ENCODE measurements around the gene METTL16. TPM values are rescaled to one million over a fixed set of nuclear protein-coding genes. Genes with fewer than 3 reads are reported as not detected.
"Not testable (repeated sequence)": the region's sequence is repeated elsewhere in the genome, so short reads cannot be mapped to it uniquely, and the experiment has no call there.

The METTL16 gene
- total RNA-seq, 1 experiment from 2014 or later, result 37.6 TPM

DNA sequence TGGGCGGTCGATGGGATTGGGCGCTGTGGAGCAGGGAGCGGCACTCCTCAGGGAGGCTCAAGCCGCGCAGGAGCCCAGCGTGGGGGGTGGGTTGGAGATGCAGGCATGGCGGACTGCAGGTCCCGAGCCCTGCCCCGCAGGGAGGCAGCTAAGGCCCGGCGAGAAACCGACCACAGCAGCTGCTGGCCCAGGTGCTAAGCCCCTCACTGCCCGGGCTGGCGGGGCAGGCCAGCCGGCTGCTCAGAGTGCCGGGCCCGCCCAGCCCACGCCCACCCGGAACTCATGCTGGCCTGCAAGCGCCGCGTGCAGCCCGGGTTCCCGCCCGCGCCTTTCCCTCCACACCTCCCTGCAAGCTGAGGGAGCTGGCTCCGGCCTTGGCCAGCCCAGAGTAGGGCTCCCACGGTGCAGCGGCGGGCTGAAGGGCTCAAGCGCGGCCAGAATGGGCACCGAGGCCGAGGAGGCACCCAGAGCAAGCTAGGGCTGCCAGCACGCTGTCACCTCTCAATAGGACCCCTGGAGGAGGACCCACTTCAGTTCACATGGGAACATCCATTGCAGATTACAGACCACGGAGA, 20.5 kb upstream of the METTL16 start:
- H2AFZ ChIP-seq (ENCODE audit: low read depth, low read length, poor library complexity, severe bottlenecking), result no peak overlapping the region
- TF ChIP-seq EZH2phosphoT487 (IDR thresholded peaks at IDR 0.05; ENCODE audit: borderline replicate concordance) (no peak), EZH2 (IDR thresholded peaks at IDR 0.05) (no peak), ZNF274 (IDR thresholded peaks at IDR 0.05; ENCODE audit: low read depth, low read length) (no peak)
- TF ChIP-seq, protein P1, sequence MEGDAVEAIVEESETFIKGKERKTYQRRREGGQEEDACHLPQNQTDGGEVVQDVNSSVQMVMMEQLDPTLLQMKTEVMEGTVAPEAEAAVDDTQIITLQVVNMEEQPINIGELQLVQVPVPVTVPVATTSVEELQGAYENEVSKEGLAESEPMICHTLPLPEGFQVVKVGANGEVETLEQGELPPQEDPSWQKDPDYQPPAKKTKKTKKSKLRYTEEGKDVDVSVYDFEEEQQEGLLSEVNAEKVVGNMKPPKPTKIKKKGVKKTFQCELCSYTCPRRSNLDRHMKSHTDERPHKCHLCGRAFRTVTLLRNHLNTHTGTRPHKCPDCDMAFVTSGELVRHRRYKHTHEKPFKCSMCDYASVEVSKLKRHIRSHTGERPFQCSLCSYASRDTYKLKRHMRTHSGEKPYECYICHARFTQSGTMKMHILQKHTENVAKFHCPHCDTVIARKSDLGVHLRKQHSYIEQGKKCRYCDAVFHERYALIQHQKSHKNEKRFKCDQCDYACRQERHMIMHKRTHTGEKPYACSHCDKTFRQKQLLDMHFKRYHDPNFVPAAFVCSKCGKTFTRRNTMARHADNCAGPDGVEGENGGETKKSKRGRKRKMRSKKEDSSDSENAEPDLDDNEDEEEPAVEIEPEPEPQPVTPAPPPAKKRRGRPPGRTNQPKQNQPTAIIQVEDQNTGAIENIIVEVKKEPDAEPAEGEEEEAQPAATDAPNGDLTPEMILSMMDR (IDR thresholded peaks at IDR 0.05 in 2 of 3, conservative IDR thresholded peaks at IDR 0.05 in 1 of 3; ENCODE audit: borderline replicate concordance in 1 of 3, insufficient read depth in 1 of 3, low read depth in 2 of 3, low read length in 2 of 3), result no peak
- TF ChIP-seq, protein P2, sequence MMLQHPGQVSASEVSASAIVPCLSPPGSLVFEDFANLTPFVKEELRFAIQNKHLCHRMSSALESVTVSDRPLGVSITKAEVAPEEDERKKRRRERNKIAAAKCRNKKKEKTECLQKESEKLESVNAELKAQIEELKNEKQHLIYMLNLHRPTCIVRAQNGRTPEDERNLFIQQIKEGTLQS (IDR thresholded peaks at IDR 0.05), result no peak
- H3K79me2 ChIP-seq (ENCODE audit: insufficient read depth, low read length), result no peaks in the 10 kb centered on the region
- no peak overlapping the region for H3K9ac ChIP-seq (ENCODE audit: low read length)
- RAD21 ChIA-PET (ENCODE audit: low non-redundant PET in 1 of 2, low total read pairs in 2 of 2, uncharacterized antibody in 2 of 2, unreplicated experiment in 2 of 2), result no interaction called here
- DNase-seq (ENCODE audit: low read depth, low spot score) (no peak), ATAC-seq (no peak)
- H3K4me1 ChIP-seq (ENCODE audit: control insufficient read depth in 1 of 2, insufficient read depth in 2 of 2, low read length in 2 of 2), result no peaks in the 10 kb centered on the region
- intact Hi-C loops (cut with micrococcal nuclease), result no loop called here
- no peak overlapping the region for H3K4me3 ChIP-seq (replicated peaks in 1 of 2; ENCODE audit: low read depth in 1 of 2, low read length in 2 of 2)
- H4K20me1 ChIP-seq (ENCODE audit: insufficient read depth), result no peaks in the 10 kb centered on the region
- no peak overlapping the region for H3K27ac ChIP-seq (ENCODE audit: low read depth, low read length)
- H3K4me2 ChIP-seq (ENCODE audit: low read length), result no peak overlapping the region
- no peaks in the 10 kb centered on the region for H3K9me2 ChIP-seq (ENCODE audit: insufficient read depth)
- CTCF ChIA-PET, result no interaction called here
- H3K9me3 ChIP-seq (ENCODE audit: control insufficient read depth in 1 of 2, insufficient read depth in 1 of 2, low read depth in 1 of 2, low read length in 2 of 2), result no peaks in the 10 kb centered on the region
- no TSS peak for BruUV-seq (replicated peaks)
- H3K36me3 ChIP-seq (ENCODE audit: control insufficient read depth in 1 of 2, insufficient read depth in 2 of 2, low read length in 2 of 2), result no peaks in the 10 kb centered on the region
- H3K27me3 ChIP-seq (ENCODE audit: insufficient read depth, low read length), result no peaks in the 10 kb centered on the region
- POLR2A ChIA-PET, result no interaction called here

DNA sequence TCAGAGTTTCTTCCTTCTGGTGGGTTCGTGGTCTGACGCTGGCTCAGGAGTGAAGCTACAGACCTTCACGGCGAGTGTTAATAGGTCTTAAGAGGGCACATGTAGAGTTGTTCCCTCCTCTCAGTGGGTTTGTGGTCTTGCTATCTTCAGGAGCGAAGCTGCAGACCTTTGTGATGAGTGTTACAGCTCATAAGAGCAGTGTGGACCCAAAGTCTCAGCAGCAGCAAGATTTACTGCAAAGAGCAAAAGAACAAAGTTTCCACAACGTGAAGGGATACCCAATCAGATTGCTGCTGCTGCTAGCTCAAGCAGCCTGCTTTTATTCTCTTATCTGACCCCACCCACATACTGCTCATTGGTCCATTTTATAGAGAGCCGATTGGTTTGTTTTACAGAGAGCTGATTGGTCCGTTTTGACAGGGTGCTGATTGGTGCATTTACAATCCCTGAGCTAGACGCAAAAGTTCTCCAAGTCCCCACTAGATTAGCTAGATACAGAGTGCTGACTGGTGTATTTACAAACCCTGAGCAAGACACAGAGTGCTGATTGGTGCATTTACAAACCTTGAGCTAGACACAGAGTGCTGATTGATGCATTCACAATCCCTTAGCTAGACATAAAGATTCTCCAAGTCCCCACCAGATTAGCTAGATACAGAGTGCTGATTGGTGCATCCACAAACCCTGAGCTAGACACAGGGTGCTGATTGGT, 19.7 kb upstream of the METTL16 start:
- H3K4me1 ChIP-seq (ENCODE audit: control insufficient read depth in 1 of 2, insufficient read depth in 2 of 2, low read length in 2 of 2); H3K36me3 ChIP-seq (ENCODE audit: control insufficient read depth in 1 of 2, insufficient read depth in 2 of 2, low read length in 2 of 2); DNase-seq (ENCODE audit: low read depth, low spot score); ATAC-seq; intact Hi-C loops (cut with micrococcal nuclease); H3K9ac ChIP-seq (ENCODE audit: low read length); H3K79me2 ChIP-seq (ENCODE audit: insufficient read depth, low read length); H3K4me3 ChIP-seq (replicated peaks in 1 of 2; ENCODE audit: low read depth in 1 of 2, low read length in 2 of 2); CTCF ChIA-PET; H3K27ac ChIP-seq (ENCODE audit: low read depth, low read length); H3K9me3 ChIP-seq (ENCODE audit: control insufficient read depth in 1 of 2, insufficient read depth in 1 of 2, low read depth in 1 of 2, low read length in 2 of 2); H3K9me2 ChIP-seq (ENCODE audit: insufficient read depth); POLR2A ChIA-PET; H3K27me3 ChIP-seq (ENCODE audit: insufficient read depth, low read length); H3K4me2 ChIP-seq (ENCODE audit: low read length); H4K20me1 ChIP-seq (ENCODE audit: insufficient read depth); RAD21 ChIA-PET (ENCODE audit: low non-redundant PET in 1 of 2, low total read pairs in 2 of 2, uncharacterized antibody in 2 of 2, unreplicated experiment in 2 of 2); BruUV-seq (replicated peaks); H2AFZ ChIP-seq (ENCODE audit: low read depth, low read length, poor library complexity, severe bottlenecking): not testable (repeated sequence)

DNA sequence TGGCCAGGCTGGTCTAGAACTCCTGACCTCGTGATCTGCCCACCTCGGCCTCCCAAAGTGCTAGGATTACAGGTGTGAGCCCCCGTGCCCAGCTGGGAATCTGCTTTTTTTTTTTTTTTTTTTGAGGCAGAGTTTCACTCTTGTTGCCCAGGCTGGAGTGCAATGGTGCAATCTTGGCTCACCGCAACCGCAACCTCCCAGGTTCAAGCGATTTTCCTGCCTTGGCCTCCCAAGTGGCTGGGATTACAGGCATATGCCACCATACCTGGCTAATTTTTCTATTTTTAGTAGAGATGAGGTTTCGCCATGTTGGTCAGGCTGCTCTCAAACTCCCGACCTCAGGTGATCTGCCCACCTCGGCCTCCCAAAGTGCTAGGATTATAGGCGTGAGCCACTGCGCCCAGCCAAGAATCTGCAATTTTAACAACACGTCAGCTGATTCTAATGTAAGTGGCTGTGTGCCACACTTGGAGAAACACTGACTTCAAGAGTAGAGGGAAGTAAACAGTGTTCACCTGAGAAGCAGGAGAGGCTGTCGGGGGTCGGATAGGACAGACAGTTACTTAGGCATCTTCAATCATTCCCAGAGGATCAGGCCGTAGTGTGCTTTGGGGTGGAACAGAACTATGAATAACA, 10.2 kb upstream of the METTL16 start:
- H4K20me1 ChIP-seq (ENCODE audit: insufficient read depth); H2AFZ ChIP-seq (ENCODE audit: low read depth, low read length, poor library complexity, severe bottlenecking); BruUV-seq (replicated peaks); H3K4me3 ChIP-seq (replicated peaks in 1 of 2; ENCODE audit: low read depth in 1 of 2, low read length in 2 of 2); CTCF ChIA-PET; H3K9me2 ChIP-seq (ENCODE audit: insufficient read depth); H3K9ac ChIP-seq (ENCODE audit: low read length); RAD21 ChIA-PET (ENCODE audit: low non-redundant PET in 1 of 2, low total read pairs in 2 of 2, uncharacterized antibody in 2 of 2, unreplicated experiment in 2 of 2); H3K27ac ChIP-seq (ENCODE audit: low read depth, low read length); intact Hi-C loops (cut with micrococcal nuclease); H3K79me2 ChIP-seq (ENCODE audit: insufficient read depth, low read length); H3K4me2 ChIP-seq (ENCODE audit: low read length); DNase-seq (ENCODE audit: low read depth, low spot score); H3K27me3 ChIP-seq (ENCODE audit: insufficient read depth, low read length); H3K36me3 ChIP-seq (ENCODE audit: control insufficient read depth in 1 of 2, insufficient read depth in 2 of 2, low read length in 2 of 2); H3K9me3 ChIP-seq (ENCODE audit: control insufficient read depth in 1 of 2, insufficient read depth in 1 of 2, low read depth in 1 of 2, low read length in 2 of 2); H3K4me1 ChIP-seq (ENCODE audit: control insufficient read depth in 1 of 2, insufficient read depth in 2 of 2, low read length in 2 of 2); ATAC-seq: not testable (repeated sequence)
- POLR2A ChIA-PET, result interaction anchor here (0.7 kb wide), 1 partner anchor 9 kb away, joined by 5 read pairs; no protein-coding TSS in a partner anchor

Measured in HCT116 (cell line).